ENCODE results near the gene DACT3. TPM values are rescaled to one million over a fixed set of nuclear protein-coding genes. Genes with fewer than 3 reads are reported as not detected.

Gene DACT3
- total RNA-seq, result 14.5 TPM

DNA sequence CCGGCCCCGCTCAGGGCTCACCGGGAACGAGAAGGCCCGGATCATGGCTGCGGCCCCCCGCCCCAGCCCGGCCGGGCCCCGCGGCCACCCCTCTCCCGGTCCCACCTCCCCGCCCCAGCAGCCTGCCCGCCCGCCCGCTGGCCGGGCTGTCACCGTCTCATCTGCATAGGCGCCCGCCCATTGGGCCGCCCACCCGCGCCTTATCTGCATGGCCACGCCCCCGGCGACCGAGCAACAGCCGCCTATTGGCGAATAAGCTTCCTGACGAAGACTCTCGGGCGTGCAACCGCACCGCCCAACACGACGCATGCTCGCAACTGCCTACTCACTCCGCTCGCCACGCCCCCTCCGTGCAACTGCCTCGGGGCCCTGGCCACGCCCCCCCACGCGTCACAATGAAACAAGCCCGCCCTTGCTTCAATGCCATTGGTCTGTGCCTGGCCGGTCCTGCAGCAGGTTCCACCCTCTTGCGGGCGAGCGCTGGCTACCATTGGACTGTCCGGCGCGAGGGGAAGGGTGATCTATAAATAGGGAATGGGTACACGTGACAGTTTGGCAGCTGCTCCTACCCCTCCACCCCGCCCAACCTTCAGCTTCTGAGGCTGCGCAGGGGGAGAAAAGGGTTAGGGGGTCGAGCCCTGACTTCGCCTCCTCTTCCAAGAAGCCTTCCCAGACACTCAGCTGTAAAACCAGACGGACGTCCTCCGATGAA, at the start of gene DACT3:
DACT3 (minus strand) TSS at position 163 of the 712 bp plus-strand sequence; CDS start at position 45, 118 bp downstream.
- peak; percentile 100 for DNase-seq

DNA sequence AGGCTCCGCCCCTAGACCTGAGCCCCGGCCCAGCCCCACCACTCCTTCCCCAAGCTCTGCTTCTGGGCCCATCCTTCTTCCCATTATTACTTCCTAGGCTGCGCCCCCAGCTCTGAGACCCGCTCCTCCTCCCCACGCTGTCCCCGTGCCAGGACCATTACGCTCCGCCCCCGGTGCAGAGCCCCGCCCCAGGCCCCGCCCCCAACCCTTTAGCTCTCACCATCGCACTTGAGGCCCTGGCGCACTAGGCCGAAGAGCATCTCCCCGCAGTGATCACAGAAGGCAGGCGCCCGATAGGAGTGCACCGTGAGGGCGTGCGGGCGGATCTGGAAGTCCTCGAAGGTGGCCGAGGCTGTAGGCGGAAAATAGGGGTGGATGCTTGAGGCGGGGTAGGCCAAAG, 49.7 kb upstream of the DACT3 start:
- DNase-seq, result no peak

DNA sequence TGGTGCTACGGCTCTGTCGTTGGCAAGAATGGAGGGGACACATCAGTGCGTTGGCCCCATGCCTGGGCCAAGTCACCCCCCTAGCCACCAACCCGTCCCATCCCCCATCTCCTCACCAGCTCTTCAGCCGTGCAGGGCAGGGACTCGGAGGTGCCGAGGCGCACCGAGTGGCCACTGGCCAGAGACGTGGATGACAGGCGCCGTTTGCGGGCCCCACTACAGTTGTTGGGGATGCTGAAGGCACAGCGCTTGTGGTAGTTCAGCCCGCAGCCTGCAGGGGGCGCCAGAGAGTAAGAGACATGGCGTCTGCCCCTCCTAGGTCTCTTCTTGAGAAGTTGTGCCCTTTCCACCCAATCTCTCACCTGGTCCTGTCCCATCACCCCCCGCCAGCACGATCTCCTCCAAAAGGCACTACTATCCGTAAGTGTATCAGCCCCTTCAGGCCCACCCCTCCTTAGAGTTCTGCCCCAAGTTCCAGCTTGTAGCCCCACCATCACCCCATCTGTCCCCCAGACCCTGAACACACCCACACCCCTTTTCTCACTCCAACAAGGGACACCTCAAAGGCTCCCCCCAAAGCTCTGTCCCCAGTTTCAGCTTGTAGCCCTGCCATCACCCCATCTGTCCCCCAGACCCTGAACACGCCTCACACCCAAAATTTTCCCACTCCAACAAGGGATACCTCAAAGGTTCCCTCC, 43.5 kb upstream of the DACT3 start:
- DNase-seq, result peak; percentile 17

GRCh38 chr19:46700704-46701103, 39.7 kb upstream of the DACT3 start:
- no peak for DNase-seq

GRCh38 chr19:46698395-46699321, 37.7 kb upstream of the DACT3 start:
- DNase-seq, result no peak

DNA sequence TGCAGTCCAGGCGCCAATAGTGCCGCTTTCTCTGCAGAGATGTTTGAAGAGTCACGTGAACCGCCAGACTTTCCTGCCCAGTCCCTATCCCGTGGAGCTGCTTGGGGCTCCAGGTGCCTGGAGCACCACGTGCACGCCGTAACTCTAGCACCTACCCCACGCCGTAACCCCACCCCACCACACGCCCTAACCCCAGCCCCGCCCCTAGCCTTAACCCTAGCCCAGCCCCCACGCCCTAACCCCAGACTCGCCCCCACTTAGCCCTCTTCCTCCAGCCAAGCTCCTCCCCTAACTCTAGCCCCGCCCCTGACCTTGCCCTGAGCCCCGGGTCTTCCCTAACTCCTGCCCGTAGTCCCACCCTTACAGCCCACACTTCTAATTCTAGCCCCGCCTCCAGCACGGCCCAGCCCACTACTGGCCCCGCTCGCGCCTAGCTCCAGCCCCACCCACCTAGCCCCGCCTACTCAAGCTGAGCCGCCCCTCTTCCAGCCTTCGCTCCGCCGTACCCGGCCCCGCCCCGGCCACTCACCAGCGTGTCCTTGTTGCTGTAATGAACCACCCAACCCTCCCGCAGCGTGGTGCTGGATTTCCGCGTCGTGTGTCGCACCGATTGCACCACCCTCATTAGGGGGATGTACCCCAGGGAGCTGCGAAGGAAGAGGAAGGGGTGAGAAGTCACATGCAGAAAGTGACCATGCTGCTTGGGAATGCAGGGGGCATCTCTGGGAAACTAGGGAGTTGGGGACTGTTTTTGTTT, 36.4 kb upstream of the DACT3 start:
- peak; percentile 21 for DNase-seq

DNA sequence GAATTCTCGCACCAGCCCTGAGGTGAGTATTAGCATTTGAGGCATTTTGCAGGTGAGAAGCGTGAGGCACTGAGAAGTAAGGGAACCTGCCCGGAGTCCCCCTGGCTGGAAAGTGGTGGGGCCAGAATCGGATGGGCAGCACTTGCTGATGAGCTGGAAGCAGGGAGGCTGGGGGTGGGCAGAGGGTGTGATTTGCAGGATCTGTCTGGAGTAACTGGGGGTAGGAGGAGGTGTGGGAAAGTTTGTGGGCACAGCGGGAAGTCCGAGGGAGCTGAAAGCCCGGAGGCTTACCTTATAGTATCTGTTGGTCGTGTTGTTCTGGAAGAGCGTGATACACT, 35.9 kb upstream of the DACT3 start:
- DNase-seq, result no peak

DNA sequence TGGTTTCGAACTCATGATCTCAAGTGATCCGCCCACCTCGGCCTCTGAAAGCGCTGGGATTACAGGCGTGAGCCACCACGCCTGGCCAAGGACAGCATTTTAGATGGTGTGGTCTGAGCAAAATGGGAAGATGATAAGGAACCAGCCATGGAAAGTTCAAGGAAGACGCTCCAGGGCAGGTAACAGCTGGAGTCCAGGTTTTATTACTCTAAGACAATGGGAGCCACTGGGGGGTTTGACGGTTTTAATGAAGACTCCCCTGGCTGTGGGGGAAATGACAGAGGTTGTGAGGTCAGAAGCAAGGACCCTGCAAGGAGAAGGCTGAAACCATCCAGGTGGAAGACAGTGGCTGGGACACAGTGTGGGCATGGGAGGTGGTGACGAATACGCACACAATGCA, 35.1 kb upstream of the DACT3 start:
- no peak for DNase-seq

DNA sequence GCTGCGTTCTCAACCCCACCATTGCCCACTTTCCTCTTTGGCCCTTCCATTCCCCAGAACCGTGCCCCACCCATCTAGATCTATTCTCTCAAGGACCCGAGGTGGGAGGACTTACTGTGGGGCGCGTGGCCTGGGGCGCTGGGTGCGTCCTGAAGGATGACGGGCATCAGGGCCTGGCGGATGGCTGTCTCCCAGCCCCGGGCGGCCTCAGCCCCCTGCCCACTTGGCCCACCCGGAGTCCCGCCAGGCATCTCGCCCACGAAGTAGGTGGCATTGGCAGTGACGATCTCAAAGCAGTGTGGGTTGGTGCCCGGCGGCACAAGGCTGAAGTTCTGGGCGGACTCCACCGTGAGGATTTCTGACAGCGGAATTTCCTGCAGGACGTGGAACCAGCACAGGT, 32.8 kb upstream of the DACT3 start:
- no peak for DNase-seq

DNA sequence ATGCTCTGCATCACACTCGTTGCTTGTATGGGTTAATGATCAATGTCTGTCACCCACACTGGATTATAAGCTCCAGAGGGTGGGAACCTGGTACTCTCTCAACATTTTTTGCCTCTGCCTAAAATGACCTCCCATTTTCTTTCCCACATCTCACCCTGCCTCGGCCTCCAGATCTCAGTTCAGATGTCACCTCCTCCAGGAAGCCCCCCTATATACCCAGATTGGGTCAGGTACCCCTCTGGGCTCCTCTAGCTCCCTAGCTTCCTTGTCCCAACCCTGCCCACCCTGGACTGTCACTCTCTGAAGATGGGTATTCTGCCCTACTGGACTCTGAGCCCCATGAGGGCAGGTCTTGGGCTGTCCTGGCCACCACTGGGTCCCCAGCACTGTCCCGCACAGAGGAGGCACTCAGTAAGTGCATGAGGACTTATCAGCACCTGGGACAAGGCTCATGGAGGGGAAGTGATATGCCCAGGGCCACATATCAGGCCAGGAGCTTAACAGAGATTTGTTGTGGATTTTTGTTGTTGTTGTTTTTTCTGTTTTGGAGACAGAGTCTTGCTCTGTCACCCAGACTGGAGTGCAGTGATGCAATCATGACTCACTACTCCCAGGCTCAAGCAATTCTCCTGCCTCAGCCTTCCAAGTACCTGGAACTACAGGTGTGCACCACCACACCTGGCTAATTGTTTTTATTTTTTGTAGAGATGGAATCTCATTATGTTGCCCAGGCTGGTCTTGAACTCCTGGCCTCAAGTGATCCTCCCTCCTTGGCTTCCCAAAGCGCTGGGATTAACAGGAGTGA, 32.1 kb upstream of the DACT3 start:
- DNase-seq, result no peak

- DNase-seq, result no peak
Observed at GRCh38 chr19:46691948-46692347, 31.0 kb upstream of the DACT3 start.

DNA sequence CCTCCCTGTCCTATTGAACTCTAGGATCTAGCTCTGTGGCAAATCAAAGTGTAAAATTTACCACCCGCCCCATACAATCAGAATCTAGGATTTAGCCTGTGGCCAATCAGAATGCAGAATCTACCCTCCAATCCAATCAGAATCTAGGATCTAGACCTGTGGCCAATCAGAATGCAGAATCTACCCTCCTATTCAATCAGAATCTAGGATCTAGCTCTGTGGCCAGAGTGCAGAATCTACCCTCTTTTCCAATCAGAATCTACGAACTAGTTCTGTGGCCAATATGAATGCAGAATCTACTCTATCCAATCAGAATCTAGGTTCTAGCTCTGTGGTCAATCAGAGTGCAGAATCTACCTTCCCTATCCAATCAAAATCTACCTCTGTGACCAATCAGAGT, 30.1 kb upstream of the DACT3 start:
- no peak for DNase-seq

DNA sequence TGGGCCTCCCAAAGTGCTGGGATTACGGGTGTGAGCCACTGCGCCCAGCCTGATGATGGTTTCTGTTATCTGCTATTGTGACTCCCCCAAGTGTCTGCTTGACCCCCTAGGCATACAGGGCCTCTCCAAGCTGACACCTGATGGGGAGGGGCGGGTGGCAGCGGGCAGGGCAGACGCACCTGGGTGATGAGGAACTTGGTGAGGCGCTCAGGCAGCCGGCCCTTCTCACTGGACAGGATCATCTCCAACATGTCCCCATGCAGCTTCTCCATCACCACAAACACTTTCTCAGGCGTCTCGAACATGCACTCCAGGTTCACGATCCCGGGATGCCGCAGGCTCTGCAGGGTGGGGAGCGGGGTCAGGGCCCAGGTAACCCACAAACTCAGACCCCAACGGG, 28.4 kb upstream of the DACT3 start:
- DNase-seq, result no peak

- DNase-seq, result no peak
Observed at GRCh38 chr19:46687438-46688145, 26.6 kb upstream of the DACT3 start.

GRCh38 chr19:46685189-46685588, 24.2 kb upstream of the DACT3 start:
- DNase-seq, result no peak

- no peak for DNase-seq
Observed at GRCh38 chr19:46678110-46678732, 17.2 kb upstream of the DACT3 start.

- DNase-seq, result no peak
Observed at GRCh38 chr19:46674416-46675178, 13.6 kb upstream of the DACT3 start.

- no peak for DNase-seq
Observed at GRCh38 chr19:46670813-46671212, 9.8 kb upstream of the DACT3 start.

DNA sequence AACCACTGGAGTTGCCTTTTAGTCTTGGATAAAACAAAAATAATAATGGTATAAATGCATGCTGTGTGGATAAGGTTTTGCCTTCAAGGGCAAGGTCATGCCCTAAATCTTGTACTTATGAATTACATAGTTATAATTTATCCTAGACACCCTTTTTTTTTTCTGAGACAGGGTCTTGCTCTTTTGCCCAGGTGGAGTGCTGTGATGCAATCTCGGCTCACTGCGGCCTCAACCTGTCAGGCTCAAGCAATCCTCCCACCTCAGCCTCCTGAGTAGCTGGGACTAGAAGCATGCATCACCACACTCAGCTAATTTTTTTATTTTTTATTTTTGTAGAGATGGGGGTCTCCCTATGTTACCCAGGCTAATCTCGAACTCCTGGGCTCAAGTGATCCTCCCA, 7.7 kb upstream of the DACT3 start:
- no peak for DNase-seq

DNA sequence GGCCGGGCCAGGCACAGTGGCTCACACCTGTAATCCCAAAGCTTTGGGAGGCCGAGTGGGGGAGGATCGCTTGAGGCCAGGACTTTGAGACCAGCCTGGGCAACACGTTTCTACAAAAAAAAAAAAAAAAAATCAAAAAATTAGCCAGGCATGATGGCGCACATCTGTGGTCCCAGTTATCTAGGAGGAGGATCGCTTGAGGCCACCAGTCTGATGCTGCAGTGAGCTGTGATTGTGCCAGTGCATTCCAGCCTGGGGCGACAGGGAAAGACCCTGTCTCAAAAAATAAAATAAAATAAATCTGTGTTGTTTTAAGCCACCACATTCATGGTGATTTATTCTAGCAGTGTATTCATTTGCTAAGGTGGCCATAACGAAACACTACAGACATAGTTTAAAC, 4.1 kb upstream of the DACT3 start:
- DNase-seq, result no peak
